Vagina (tissue), 2 donors: ENCODE data around the gene LPIN2.

ENCODE experiments used
- POLR2AphosphoS5 ChIP-seq, 2 donors: sonication (generic); formaldehyde crosslinking; IDR thresholded peaks; one replicate each; pipeline ENCODE4 v1.9.0; 2017; ENCODE audit warnings: antibody characterized with exemption in 2 of 2, mild to moderate bottlenecking in 2 of 2, low read depth in 1 of 2; ENCODE audit not compliant: insufficient read depth in 1 of 2
- TF ChIP-seq, protein P1 (sequence below), 3 experiments: fragments of 450-650 bp in 2 of 3; fragments of 200-600 bp in 1 of 3; sonication (generic) in 1 of 3; IDR thresholded peaks; one replicate each; pipeline ENCODE4 v1.5.1; 2017 to 2019; ENCODE audit warnings: antibody characterized with exemption in 3 of 3, mild to moderate bottlenecking in 2 of 3, moderate library complexity in 2 of 3

DNA sequence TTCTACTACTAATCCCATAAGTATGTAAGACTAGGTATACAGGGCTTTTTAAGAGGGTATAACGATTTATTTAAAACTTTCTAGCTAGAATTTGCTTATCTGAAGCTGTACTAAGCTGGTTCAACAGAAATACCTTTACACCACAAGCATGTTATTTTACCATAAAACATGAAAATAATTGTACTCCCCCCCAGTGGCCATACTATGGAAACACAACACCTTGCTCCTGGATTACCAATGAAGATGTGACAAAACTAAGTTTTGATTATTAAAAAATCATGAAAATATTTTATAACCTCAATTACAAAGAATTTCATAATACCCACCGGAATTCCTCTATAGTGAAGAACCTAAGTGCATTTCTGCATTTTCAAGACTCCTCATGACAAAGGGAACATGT, 27.3 kb downstream of the LPIN2 start:
- TF ChIP-seq, protein P1, sequence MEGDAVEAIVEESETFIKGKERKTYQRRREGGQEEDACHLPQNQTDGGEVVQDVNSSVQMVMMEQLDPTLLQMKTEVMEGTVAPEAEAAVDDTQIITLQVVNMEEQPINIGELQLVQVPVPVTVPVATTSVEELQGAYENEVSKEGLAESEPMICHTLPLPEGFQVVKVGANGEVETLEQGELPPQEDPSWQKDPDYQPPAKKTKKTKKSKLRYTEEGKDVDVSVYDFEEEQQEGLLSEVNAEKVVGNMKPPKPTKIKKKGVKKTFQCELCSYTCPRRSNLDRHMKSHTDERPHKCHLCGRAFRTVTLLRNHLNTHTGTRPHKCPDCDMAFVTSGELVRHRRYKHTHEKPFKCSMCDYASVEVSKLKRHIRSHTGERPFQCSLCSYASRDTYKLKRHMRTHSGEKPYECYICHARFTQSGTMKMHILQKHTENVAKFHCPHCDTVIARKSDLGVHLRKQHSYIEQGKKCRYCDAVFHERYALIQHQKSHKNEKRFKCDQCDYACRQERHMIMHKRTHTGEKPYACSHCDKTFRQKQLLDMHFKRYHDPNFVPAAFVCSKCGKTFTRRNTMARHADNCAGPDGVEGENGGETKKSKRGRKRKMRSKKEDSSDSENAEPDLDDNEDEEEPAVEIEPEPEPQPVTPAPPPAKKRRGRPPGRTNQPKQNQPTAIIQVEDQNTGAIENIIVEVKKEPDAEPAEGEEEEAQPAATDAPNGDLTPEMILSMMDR (IDR thresholded peaks at IDR 0.05) = peak in 2 of 3 experiments; percentile 35 to 50
- TF ChIP-seq POLR2AphosphoS5 (IDR thresholded peaks at IDR 0.05; ENCODE audit: insufficient read depth in 1 of 2, low read depth in 1 of 2) = no peak
